K562 (cell line): ENCODE results near the gene OOSP4A. TPM values are rescaled to one million over a fixed set of nuclear protein-coding genes. Genes with fewer than 3 reads are reported as not detected.

Source experiments
- BMI1 ChIP-seq: fragments of 150-350 bp; IDR thresholded peaks from 2 replicates; pipeline ENCODE4 v1.6.1; 2014; ENCODE audit warnings: low read length
- CCNT2 ChIP-seq: IDR thresholded peaks from 2 replicates; pipeline ENCODE4 v1.6.1; 2011; ENCODE audit warnings: borderline replicate concordance, low read depth, mild to moderate bottlenecking, moderate library complexity, mixed read lengths, low read length; ENCODE audit not compliant: insufficient read length; ENCODE audit errors: extremely low read depth
- CTBP1 ChIP-seq: fragments of 450-650 bp; IDR thresholded peaks from 2 replicates; pipeline ENCODE4 v1.6.1; 2016; ENCODE audit warnings: borderline replicate concordance
- ELF2 ChIP-seq: fragments of 250-450 bp; sonication (Bioruptor Pico); IDR thresholded peaks from 2 replicates; pipeline ENCODE4 v1.5.0; 2021; ENCODE audit warnings: mild to moderate bottlenecking
- MTA2 ChIP-seq: fragments of 450-650 bp; IDR thresholded peaks from 2 replicates; pipeline ENCODE4 v1.6.1; 2016; ENCODE audit warnings: low read depth
- NBN ChIP-seq: fragments of 450-650 bp; IDR thresholded peaks from 2 replicates; pipeline ENCODE4 v1.6.1; 2016; ENCODE audit warnings: low read depth, mild to moderate bottlenecking
- NFRKB ChIP-seq: fragments of 450-650 bp; IDR thresholded peaks from 2 replicates; pipeline ENCODE4 v1.6.1; 2016; ENCODE audit warnings: low read depth
- NFYB ChIP-seq: IDR thresholded peaks from 2 replicates; pipeline ENCODE4 v1.6.1; 2011; ENCODE audit warnings: mild to moderate bottlenecking, moderate library complexity; ENCODE audit not compliant: insufficient read length; ENCODE audit errors: extremely low read depth
- SMAD4 ChIP-seq: fragments of 250-450 bp; sonication (Bioruptor Pico); conservative IDR thresholded peaks from 2 replicates; pipeline ENCODE4 v1.8.0; 2021; ENCODE audit warnings: inconsistent platforms, mild to moderate bottlenecking, moderate library complexity
- ZFP1 ChIP-seq: fragments of 450-650 bp; formaldehyde crosslinking; IDR thresholded peaks from 2 replicates; pipeline ENCODE4 v1.4.0; 2020; ENCODE audit warnings: mild to moderate bottlenecking, mixed read lengths
- ZFP36 ChIP-seq: fragments of 150-350 bp; IDR thresholded peaks from 2 replicates; pipeline ENCODE4 v1.6.1; 2018; ENCODE audit warnings: low read length, low read depth; ENCODE audit not compliant: partially characterized antibody
- ZNF274 ChIP-seq: IDR thresholded peaks from 2 replicates; pipeline ENCODE4 v1.6.1; 2011; ENCODE audit warnings: low read depth, mild to moderate bottlenecking, low read length, moderate library complexity, borderline replicate concordance
- polyA plus RNA-seq, 8 experiments: library from polyadenylated mRNA; depleted of rRNA in 4 of 8; stranded (reverse) in 5 of 8; unstranded in 3 of 8; fragments of >200 nt; fragmentation: Nextera tagmentation in 2 of 8; fragmentation: Illumina TruSeq in 1 of 8; extraction: Ambion mirVana in 2 of 8; extraction: Trizol in 1 of 8; gene quantifications; 2 replicates each; pipeline versions ENCODE4 v1.2.1 to v1.2.3, GENCODE V29; 2011 to 2014; ENCODE audit warnings: inconsistent platforms in 1 of 8, missing spikeins in 1 of 8
- total RNA-seq, 7 experiments: library from RNA; depleted of rRNA in 6 of 7; stranded (reverse); fragments of >200 nt in 6 of 7; fragmentation: Illumina TruSeq in 2 of 7; extraction: Trizol in 2 of 7; gene quantifications; 2 replicates each; pipeline versions ENCODE4 v1.2.1 to v1.2.3, GENCODE V29; 2011 to 2021; ENCODE audit warnings: low replicate concordance in 1 of 7
- TF ChIP-seq, protein P1 (sequence below), 2 experiments: fragments of 450-650 bp in 1 of 2; sonication (generic) in 1 of 2; formaldehyde crosslinking in 1 of 2; IDR thresholded peaks in 1 of 2; conservative IDR thresholded peaks in 1 of 2; 2 replicates each; pipeline versions ENCODE4 v1.6.1 to v1.8.1; 2016 to 2023; ENCODE audit warnings: mild to moderate bottlenecking in 2 of 2, moderate library complexity in 2 of 2, inconsistent platforms in 1 of 2, missing genetic modification reagents in 1 of 2
- TF ChIP-seq, protein P2 (sequence below): fragments of 450-650 bp; conservative IDR thresholded peaks from 2 replicates; pipeline ENCODE4 v1.6.1; 2016; ENCODE audit warnings: missing genetic modification characterization, low read depth, mild to moderate bottlenecking, control low read depth, missing compliant biosample characterization
- TF ChIP-seq, protein P3 (sequence below), 2 experiments: fragments of 150-350 bp in 1 of 2; IDR thresholded peaks; 2 replicates each; pipeline ENCODE4 v1.6.1; 2012 to 2016; ENCODE audit warnings: low read depth in 2 of 2, low read length in 2 of 2, mild to moderate bottlenecking in 1 of 2, moderate library complexity in 1 of 2

The OOSP4A gene
- total and polyA plus RNA-seq, 9 of the 15 experiments (the other 6 are each of a cell fraction or from before 2014, with no cell fraction given) = 0.40 to 2.4 (median 0.74) TPM; not detected in 2

DNA sequence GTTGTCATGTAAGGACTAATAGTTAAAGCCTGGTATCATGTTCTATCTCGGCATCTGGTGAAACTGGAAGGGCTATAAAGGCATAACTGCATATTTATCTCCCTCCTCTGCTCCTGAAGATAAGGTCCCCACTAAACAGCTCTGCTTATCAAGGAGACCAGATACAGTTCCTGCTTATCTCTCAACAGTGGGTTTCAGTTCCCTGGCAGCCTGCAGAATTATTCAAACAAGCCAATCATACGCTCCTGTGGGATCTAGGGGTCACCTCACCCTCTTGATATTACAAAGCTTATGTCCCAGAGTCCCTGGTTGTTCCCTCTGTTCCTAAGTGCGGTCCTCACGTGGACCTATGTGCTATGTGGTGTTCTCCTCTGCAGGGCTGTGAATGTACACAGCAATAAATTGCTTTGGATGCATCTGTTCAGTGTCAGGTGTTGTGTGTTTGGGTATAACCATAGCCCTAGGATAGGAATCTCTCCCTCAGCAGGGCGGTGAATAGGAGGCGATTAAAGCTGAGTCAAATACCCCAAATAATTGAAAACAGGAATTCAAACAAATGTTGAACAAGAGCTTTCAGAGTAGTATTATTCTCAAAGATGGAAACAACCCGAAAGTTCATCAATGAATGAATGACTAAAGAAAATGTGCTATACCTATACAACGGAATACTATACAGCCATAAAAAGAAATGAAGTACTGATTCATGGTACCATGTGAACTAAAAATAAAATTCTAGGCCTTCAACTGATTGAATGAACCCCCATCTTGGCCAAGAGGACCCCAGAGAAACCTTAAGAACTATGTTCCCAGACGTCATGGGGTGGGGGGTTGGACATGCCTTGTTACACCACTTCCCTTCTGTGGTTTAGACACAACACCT is 3.1 kb upstream of the OOSP4A start (continued):
- peak; percentile 86; the same call in 1 of the 2 replicates for TF ChIP-seq CTBP1
- TF ChIP-seq, protein P1, sequence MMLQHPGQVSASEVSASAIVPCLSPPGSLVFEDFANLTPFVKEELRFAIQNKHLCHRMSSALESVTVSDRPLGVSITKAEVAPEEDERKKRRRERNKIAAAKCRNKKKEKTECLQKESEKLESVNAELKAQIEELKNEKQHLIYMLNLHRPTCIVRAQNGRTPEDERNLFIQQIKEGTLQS (IDR thresholded peaks at IDR 0.05) = peak; percentile 27; the same call in 1 of the 2 replicates
- TF ChIP-seq, protein P1 (CRISPR knock-in tag; conservative IDR thresholded peaks at IDR 0.05) = no peak
- peak; percentile 100 for TF ChIP-seq CCNT2
- peak; percentile 58 for TF ChIP-seq ELF2 (CRISPR knock-in tag)
- peak; percentile 99 for TF ChIP-seq MTA2
- TF ChIP-seq, protein P2, sequence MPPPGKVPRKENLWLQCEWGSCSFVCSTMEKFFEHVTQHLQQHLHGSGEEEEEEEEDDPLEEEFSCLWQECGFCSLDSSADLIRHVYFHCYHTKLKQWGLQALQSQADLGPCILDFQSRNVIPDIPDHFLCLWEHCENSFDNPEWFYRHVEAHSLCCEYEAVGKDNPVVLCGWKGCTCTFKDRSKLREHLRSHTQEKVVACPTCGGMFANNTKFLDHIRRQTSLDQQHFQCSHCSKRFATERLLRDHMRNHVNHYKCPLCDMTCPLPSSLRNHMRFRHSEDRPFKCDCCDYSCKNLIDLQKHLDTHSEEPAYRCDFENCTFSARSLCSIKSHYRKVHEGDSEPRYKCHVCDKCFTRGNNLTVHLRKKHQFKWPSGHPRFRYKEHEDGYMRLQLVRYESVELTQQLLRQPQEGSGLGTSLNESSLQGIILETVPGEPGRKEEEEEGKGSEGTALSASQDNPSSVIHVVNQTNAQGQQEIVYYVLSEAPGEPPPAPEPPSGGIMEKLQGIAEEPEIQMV = no peak
- no peak for TF ChIP-seq ZFP1
- TF ChIP-seq ZNF274 = peak; percentile 69; the same call in 1 of the 2 replicates
- peak; percentile 96 for TF ChIP-seq SMAD4 (CRISPR knock-in tag)
- TF ChIP-seq BMI1 = no peak
- no peak for TF ChIP-seq NFRKB
- TF ChIP-seq, protein P3, sequence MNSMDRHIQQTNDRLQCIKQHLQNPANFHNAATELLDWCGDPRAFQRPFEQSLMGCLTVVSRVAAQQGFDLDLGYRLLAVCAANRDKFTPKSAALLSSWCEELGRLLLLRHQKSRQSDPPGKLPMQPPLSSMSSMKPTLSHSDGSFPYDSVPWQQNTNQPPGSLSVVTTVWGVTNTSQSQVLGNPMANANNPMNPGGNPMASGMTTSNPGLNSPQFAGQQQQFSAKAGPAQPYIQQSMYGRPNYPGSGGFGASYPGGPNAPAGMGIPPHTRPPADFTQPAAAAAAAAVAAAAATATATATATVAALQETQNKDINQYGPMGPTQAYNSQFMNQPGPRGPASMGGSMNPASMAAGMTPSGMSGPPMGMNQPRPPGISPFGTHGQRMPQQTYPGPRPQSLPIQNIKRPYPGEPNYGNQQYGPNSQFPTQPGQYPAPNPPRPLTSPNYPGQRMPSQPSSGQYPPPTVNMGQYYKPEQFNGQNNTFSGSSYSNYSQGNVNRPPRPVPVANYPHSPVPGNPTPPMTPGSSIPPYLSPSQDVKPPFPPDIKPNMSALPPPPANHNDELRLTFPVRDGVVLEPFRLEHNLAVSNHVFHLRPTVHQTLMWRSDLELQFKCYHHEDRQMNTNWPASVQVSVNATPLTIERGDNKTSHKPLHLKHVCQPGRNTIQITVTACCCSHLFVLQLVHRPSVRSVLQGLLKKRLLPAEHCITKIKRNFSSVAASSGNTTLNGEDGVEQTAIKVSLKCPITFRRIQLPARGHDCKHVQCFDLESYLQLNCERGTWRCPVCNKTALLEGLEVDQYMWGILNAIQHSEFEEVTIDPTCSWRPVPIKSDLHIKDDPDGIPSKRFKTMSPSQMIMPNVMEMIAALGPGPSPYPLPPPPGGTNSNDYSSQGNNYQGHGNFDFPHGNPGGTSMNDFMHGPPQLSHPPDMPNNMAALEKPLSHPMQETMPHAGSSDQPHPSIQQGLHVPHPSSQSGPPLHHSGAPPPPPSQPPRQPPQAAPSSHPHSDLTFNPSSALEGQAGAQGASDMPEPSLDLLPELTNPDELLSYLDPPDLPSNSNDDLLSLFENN (IDR thresholded peaks at IDR 0.05; ENCODE audit: low read depth in 2 of 2, low read length in 2 of 2) = peak in 1 of 2 experiments; percentile 98; a peak in 2 of 4 replicates
- TF ChIP-seq NFYB = peak; percentile 86
- no peak; the same call in 1 of the 2 replicates for TF ChIP-seq NBN
- TF ChIP-seq ZFP36 = peak; percentile 16
